GM19455 (cell line): Measurements from ENCODE around the gene BMP6.

Experiments used
- ATAC-seq: cut with Tn5 transposase; IDR thresholded peaks from one replicate; pipeline ENCODE4 v1.9.1; 2021; ENCODE audit not compliant: unreplicated experiment

Gene BMP6

DNA sequence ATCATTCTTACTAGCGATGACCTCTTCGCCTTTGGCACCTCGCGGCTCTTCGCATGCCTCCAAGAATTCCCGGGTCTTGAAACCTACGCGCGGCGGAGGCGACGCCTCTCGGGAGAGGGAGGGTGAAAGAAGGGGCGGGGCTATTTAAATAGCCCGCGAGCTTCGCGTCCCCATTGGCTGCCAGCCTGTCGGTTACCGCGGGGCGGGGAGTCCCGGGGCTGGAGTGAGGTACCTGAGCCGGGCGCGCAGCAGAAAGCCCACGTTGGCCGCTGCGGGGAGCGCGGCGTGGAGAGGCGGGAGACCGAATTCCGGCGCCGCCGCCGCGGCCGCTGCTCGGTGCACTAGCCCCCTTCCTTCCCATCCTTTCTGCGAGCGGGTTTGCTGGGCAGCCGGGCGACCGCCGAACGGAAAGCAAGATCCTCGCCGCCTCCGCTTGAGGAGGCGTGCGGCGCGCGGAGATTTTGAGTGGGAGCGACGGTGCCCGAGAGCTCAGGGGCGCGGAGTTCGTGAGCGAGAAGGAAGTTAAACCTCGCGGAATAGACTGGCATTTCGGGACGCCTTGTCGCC lies at the start of gene BMP6:
Gene BMP6 (plus strand): TSS at position 251 of the 567 bp plus-strand sequence. CDS start 857 bp downstream, outside the sequence.
- ATAC-seq: peak; percentile 62

DNA sequence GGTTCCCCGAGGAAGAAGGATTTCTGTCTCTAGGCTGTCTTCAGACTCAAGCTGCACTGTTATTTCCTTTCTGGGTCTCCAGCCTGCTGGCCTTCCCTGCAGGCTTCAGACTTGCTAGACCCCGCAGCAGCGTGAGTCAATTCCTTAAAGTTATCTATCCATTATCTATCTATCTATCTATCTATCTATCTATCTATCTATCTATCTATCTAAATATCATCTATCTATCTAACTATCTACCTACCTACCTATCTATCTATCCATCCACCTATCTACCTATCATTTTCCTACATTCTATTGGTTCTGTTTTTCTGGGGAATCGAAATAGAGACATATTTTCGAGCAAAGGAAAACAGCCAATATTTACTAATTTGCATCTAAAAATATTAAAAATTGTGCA lies 48.7 kb upstream of the BMP6 start:
- no peak for ATAC-seq

DNA sequence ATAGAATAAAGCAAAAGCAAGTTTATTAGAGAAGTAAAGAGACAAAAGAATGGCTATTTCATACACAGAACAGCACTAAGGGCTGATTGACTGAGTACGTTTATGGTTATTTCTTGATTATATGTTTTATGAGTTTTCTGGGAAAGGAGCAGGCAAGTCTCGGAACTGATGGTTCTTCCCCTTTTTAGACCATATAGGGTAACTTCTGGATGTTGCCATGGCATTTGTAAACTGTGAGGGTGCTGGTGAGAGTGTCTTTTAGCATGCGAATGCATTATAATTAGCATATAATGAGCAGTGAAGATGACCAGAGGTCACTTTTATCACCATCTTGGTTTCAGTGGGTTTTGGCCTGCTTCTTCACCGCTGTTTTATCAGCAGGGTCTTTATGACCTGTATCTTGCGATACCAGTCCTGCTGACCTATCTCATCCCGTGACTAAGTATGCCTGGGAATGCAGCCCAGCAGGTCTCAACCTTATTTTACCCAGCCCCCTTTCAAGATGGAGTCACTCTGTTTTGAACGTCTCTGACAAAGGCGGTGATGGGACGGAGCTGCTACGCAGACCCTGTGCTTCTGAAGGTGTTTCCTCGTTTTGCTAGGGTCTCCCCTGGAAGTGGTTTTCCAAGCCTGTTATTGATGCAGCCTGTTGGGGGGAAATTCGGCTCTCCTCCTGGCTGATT lies 45.4 kb upstream of the BMP6 start:
- no peak for ATAC-seq

- no peak for ATAC-seq
Observed at GRCh38 chr6:7681449-7681848, 44.5 kb upstream of the BMP6 start.

GRCh38 chr6:7684076-7684475 lies 41.8 kb upstream of the BMP6 start:
- no peak for ATAC-seq

DNA sequence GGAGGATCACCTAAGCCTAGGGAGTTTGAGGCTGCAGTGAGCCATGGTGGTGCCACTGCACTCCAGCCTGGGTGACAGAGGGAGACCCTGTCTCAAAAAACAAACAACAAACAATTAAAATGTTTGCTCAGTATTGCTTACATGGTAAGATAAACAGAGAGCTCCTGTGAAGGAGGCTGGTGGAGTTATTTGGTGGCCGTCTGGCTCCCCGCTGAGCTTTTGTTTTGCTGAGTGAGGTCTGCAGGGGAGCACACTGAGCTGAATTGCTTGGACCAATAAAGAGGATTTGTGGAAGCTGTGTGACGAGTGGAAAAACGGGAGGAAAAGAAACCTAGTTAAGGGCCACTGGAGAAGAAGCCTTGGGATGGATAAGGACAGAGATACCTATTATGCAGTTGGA lies 41.1 kb upstream of the BMP6 start:
- ATAC-seq: no peak

DNA sequence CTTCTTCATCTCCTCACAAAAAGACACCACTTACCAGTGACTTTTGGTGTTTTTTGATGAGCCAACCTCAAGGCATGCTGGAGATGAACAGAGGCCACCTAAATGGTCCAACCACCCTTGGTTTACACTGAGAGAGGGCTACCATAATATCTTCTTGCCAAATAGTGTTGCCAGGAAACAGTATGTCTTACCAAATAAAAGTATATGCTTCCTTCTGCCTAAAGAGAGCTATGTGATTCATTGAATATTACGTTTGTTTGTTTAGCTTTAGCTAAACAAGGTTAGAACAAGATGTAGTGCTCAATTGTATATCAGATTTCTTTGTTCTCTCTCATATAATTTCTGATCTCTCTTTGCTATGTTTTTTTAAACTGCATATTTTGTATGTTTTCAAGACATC lies 40.6 kb upstream of the BMP6 start:
- no peak for ATAC-seq

GRCh38 chr6:7687145-7688111 lies 38.5 kb upstream of the BMP6 start:
- no peak for ATAC-seq

- no peak for ATAC-seq
Observed at GRCh38 chr6:7691021-7691420, 34.9 kb upstream of the BMP6 start.

GRCh38 chr6:7691675-7692452 lies 34.0 kb upstream of the BMP6 start:
- ATAC-seq: no peak

GRCh38 chr6:7692453-7692784 lies 33.5 kb upstream of the BMP6 start:
- ATAC-seq: no peak

- ATAC-seq: no peak
Observed at GRCh38 chr6:7693827-7694226, 32.1 kb upstream of the BMP6 start.

DNA sequence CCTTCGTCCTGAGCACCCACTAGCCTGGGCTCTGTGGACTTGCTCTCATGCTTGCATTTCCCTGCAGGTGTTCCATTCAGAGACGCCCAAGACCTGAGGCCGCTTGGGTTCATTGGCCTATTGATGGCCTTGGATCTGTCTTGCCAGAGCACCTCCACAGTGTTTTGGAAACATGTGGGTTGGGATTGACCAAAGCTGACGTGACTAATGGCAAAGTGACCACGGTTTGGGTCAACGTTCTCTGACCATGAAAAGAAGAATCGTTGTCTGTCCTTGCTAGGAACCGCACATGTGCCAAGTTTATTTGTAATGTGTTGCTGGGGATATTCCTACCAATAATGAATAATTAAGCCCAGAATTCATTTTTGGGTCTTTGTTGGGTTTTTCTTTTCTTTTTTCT lies 29.8 kb upstream of the BMP6 start:
- ATAC-seq: no peak

DNA sequence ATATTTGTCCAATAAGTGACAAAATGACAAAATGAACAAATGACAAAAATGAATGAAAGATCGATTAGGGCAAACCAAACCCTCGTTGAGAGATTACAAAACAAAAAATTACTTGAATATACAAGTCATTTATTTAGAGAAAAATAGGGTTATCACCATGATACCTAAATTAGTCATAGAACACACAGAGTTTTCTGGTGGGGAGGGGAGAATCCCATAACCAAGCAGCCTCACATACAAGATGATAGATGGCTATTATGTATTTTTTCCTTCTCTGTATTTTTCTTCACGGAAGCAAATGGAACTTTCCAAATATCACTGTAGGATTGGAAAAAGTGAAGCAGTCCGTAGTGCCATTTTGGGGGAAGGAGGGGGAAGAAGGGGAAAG lies 28.5 kb upstream of the BMP6 start:
- ATAC-seq: no peak

- ATAC-seq: no peak
Observed at GRCh38 chr6:7697820-7698623, 27.9 kb upstream of the BMP6 start.

DNA sequence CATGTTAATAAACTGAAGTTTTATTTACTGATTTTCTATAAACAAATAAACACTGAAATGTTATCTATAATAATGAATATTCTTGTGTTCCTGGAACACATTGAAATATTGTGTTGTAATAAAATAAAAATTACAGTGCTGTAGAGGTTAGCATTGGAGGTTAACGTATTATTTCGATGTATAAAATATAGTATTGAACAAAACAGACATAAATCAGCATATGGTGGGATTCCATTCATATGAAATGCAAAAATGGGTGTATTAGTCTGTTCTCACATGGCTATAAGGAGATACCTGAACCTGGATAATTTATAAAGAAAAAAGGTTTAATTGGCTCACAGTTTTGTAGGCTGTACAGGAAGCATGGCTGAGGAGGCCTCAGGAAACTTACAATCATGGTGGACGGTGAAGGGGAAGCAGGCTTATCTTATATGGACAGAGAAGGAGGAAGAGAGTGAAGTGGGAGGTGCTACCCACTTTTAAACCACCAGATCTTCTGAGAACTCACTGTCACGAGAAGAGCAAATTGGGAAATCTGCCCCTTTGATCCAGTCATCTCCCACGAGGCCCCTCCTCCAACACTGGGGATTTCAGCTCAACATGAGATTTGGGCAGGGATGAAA lies 24.6 kb upstream of the BMP6 start:
- ATAC-seq: no peak

GRCh38 chr6:7703148-7703680 lies 22.7 kb upstream of the BMP6 start:
- no peak for ATAC-seq

- no peak for ATAC-seq
Observed at GRCh38 chr6:7705483-7705882, 20.4 kb upstream of the BMP6 start.

GRCh38 chr6:7706269-7706668 lies 19.6 kb upstream of the BMP6 start:
- no peak for ATAC-seq

DNA sequence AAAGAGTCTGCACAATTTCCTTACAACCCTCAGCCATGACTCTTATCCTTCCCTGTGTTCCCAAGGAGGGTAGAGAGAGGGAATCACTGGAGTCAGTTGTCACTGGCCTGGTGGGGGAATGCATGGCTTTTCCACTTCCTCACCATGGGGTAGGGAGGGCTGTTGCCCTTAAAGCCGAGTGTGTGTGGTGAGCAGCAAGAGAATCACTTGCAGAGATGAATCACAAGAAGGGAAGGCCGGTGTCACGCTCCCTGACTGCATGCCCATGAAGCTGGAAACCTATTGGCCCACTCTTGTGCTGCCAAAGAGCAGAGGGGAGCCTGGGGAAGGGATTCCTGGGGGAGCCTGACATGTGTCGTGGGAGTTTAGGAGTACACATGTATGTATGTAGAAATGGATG lies 18.1 kb upstream of the BMP6 start:
- ATAC-seq: no peak
